ENCODE measurements around the gene PARVA.

PARVA gene

DNA sequence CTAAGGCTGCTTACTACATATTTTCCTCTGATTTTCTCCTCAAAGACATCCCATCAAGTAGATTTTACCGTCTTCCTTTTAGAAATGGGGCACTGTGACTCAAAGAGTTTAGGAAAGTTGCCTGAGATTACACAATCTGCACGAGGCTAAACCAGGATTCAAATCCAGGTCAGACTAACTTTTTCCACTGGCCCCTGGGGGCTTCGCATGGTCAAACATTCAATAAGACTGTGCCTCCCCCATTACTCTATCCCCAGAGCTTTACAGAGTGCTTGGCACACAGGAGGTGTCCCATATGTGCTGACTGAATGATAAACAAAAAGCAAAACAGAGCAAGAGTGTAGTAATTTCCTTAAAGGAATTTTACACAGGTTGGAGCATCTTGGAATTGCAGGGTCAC, 178.8 kb downstream of the PARVA start:
- Histone ChIP-seq H3K9me3 (replicated peaks in 1 of 11) (peaks cover 4 to 22% (median 14%) of the 10 kb centered on the region in 11 experiments; a peak in 20 of 22 replicates), H3K27me3 (no peaks in the 10 kb centered on the region), H3K9ac (no peak overlapping the region), H3K4me2 (no peak overlapping the region), H4K20me1 (no peaks in the 10 kb centered on the region), H3K36me3 (no peaks in the 10 kb centered on the region), H3K27ac (no peak overlapping the region), H3K4me1 (no peaks in the 10 kb centered on the region), H3K4me3 (no peak overlapping the region)
- 0 out of 22 replicates have a peak, but pooled peaks of 1 of the 11 experiments have one; percentile 27 for TF ChIP-seq Cebpa-rat (IDR thresholded peaks at IDR 0.05)

DNA sequence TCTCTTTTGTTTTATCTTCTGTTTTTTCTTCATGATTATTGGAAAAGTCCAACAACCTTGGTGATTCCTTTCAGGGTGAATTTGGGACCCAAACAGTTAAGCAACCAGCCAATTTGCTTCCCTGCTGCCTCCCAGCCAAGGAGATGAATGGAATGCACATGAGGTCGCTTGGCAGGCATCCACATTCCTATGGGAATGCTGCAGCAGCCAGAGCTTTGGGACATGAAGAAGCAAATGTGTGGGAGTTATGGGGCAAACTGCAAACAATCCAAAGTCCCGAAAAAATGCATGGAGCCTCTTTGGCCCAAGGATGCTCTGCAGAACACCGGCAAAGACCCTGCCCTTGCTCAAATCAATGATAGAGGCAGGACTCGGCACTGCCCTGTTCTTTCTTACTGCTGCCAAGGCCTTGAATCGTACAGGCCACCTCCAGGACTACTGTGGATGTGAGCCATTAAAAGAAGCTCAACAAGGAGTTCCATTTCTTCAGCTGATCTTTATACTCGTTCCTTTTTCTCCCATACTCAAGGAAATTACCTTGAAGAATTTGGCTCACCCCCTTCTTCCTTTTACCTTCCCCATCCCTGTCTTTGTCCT, 179.5 kb downstream of the PARVA start:
- H3K4me1 ChIP-seq, result no peaks in the 10 kb centered on the region
- H3K9me3 ChIP-seq (replicated peaks in 1 of 11), result peaks cover 4 to 22% (median 14%) of the 10 kb centered on the region in 11 experiments; a peak in 20 of 22 replicates
- no peaks in the 10 kb centered on the region for H3K27me3 ChIP-seq
- TF ChIP-seq Cebpa-rat (IDR thresholded peaks at IDR 0.05), result no peak
- no peak overlapping the region for H3K9ac ChIP-seq
- H3K4me3 ChIP-seq, result no peak overlapping the region
- H3K27ac ChIP-seq, result no peak overlapping the region
- H3K36me3 ChIP-seq, result no peaks in the 10 kb centered on the region
- H3K4me2 ChIP-seq, result no peak overlapping the region
- no peaks in the 10 kb centered on the region for H4K20me1 ChIP-seq

DNA sequence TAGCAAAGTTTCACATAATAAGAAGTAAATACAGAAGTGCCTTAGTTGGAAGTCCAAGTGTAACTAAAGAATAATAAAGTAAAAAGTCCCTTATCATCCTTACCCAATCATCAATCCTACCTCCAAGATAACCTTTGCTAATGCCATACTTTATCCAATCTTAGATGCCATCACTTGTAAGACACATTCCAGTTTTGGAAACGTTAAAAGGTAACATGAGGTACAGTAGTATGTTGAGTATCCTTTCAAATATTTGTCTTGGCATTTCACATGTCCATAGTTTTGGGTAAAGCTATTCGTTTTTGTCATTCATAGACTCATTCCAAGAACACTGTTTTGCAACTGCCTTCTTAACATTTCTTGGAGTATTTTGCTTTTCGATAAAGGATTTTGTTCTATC, 181.6 kb downstream of the PARVA start:
- Histone ChIP-seq H3K9ac (no peak overlapping the region), H3K4me3 (no peak overlapping the region), H3K27ac (no peak overlapping the region), H3K27me3 (no peaks in the 10 kb centered on the region), H3K9me3 (replicated peaks in 1 of 11) (peaks cover 0 to 13% (median 7%) of the 10 kb centered on the region in 11 experiments; a peak in 16 of 22 replicates), H3K36me3 (no peaks in the 10 kb centered on the region), H3K4me1 (no peaks in the 10 kb centered on the region), H3K4me2 (no peak overlapping the region), H4K20me1 (no peaks in the 10 kb centered on the region)
- no peak for TF ChIP-seq Cebpa-rat (IDR thresholded peaks at IDR 0.05)

DNA sequence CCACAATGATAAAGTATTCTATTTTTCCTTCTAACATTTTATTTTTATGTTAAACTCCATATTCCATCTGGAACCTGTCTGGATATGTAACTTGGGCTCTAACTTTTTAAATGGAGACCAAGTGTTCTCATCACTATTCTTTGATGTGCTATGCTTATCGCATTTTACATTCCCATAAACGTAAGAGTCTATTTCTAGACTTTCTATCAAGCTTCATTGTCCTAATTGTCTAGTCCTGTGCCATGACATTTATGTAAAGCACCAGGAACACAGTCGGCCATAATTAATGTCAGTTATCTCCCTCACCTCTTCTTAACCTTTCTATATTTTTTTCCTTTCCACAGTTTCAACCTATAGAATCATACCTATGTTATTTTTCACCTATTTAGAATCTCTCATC, 183.0 kb downstream of the PARVA start:
- TF ChIP-seq Cebpa-rat (IDR thresholded peaks at IDR 0.05), result no peak
- no peak overlapping the region for H3K9ac ChIP-seq
- no peak overlapping the region for H3K4me3 ChIP-seq

DNA sequence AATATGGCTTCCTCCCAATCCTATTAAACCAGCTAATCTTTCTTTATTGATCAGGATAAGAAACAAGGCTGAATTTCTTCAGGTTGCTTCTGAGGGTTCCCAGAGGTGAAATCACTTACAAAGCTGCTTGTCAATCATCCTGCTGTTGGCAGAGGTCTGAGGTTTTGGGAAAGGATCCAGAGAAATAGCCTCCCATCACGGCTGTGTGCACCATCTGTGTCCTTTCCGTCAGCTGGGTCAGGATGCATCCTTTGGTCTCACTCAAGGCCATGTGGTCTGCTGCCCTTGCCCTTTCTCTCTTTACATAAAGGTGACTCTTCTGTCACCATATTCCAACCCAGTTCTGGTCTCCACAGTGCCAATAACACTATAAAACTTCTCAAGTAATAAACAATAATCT, 183.5 kb downstream of the PARVA start:
- Histone ChIP-seq H3K4me1 (no peaks in the 10 kb centered on the region), H3K36me3 (no peaks in the 10 kb centered on the region), H3K4me3 (no peak overlapping the region), H4K20me1 (no peaks in the 10 kb centered on the region), H3K9me3 (replicated peaks in 1 of 11) (no peaks in the 10 kb centered on the region), H3K9ac (no peak overlapping the region), H3K27ac (no peak overlapping the region), H3K27me3 (no peaks in the 10 kb centered on the region), H3K4me2 (no peak overlapping the region)
- no peak for TF ChIP-seq Cebpa-rat (IDR thresholded peaks at IDR 0.05)

More for the DNA sequence above, 183.0 kb downstream of the PARVA start:
- Histone ChIP-seq H3K4me1 (no peaks in the 10 kb centered on the region), H3K9me3 (replicated peaks in 1 of 11) (no peaks in the 10 kb centered on the region), H3K27me3 (no peaks in the 10 kb centered on the region), H3K36me3 (no peaks in the 10 kb centered on the region), H3K4me2 (no peak overlapping the region), H4K20me1 (no peaks in the 10 kb centered on the region), H3K27ac (no peak overlapping the region)

DNA sequence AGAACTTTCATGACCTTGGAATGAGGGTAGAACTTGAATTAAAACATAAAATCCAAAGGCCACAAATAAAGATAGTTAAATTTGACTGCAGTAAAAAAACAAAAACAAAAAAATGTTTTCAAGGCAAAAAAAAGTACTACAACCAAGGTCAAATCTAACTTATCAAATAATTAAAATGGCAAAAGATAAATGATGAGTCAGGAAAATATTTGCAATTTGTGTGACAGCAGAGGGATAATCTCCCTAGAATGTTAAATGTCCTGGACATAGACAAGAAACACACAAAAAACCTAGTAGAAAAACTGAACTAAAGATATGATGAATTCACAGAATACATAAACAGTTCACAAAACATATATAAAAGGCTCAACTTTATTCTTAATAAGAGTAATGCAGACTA, 186.6 kb downstream of the PARVA start:
- peaks cover 9 to 15% (median 12%) of the 10 kb centered on the region in 11 experiments; a peak in 21 of 22 replicates for H3K9me3 ChIP-seq (replicated peaks in 1 of 11)
- H3K36me3 ChIP-seq, result no peaks in the 10 kb centered on the region
- no peaks in the 10 kb centered on the region for H4K20me1 ChIP-seq
- no peak for TF ChIP-seq Cebpa-rat (IDR thresholded peaks at IDR 0.05)
- no peaks in the 10 kb centered on the region for H3K4me1 ChIP-seq
- H3K27me3 ChIP-seq, result no peaks in the 10 kb centered on the region
- no peak overlapping the region for H3K4me2 ChIP-seq
- no peak overlapping the region for H3K27ac ChIP-seq
- H3K9ac ChIP-seq, result no peak overlapping the region
- no peak overlapping the region for H3K4me3 ChIP-seq

DNA sequence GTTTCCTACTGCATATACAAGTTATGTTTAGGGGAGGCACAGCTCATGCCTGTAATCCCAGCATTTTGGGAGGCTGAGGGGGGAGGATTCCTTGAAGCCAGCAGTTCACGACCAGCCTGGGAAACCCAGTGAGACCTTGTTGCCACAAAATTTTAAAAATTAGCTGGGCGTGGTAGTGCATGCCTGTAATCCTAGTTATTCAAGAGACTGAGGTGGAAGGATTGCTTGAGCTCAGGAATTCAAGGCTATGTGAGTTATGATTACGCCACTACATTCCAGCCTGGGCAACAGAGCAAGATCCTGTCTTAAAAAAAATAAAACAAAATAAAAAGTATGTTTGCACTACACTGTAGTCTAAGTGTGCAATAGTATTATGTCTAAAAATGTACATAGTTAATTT, 188.0 kb downstream of the PARVA start:
- Histone ChIP-seq H3K4me1 (no peaks in the 10 kb centered on the region), H3K9ac (no peak overlapping the region), H3K36me3 (no peaks in the 10 kb centered on the region), H4K20me1 (no peaks in the 10 kb centered on the region), H3K27me3 (no peaks in the 10 kb centered on the region), H3K27ac (no peak overlapping the region), H3K4me2 (no peak overlapping the region), H3K9me3 (replicated peaks in 1 of 11) (peaks cover 9 to 15% (median 12%) of the 10 kb centered on the region in 11 experiments; a peak in 21 of 22 replicates), H3K4me3 (no peak overlapping the region)
- TF ChIP-seq Cebpa-rat (IDR thresholded peaks at IDR 0.05), result no peak

DNA sequence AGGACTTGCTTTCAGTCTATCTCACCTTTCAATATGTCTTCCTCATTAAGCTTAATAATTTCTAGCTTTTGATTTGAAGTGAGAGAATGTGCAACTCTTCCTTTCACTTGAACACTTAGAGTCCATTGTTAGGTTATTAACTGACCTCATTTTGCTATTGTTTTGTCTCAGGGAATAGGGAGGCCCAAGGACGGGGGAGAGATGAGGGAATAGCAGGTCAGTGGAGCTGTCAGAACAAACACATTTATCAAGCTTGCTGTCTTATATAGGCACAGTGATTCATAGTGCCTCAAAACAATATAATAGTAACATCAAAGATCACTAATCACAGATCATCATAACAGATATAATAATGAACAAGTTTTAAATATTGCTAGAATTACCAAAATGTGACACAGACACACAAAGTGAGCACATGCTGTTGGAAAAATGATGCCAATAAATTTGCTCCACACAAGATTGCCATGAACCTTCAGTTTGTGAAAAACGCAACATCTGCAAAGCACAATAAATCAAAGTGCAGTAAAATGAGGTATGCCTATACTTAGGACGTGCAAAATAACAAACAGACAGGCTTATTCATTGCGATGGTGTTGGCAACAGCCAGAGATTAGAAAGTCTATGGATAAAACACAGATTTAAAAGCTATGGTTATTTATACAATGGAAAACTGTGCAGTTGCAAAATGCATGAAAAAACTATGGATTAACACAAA, 190.5 kb downstream of the PARVA start:
- peaks cover 9 to 19% (median 12%) of the 10 kb centered on the region in 11 experiments; a peak in 21 of 22 replicates for H3K9me3 ChIP-seq (replicated peaks in 1 of 11)
- no peak overlapping the region for H3K27ac ChIP-seq
- H3K27me3 ChIP-seq, result no peaks in the 10 kb centered on the region
- H3K4me1 ChIP-seq, result no peaks in the 10 kb centered on the region
- no peaks in the 10 kb centered on the region for H3K36me3 ChIP-seq
- no peak overlapping the region for H3K4me3 ChIP-seq
- no peaks in the 10 kb centered on the region for H4K20me1 ChIP-seq
- no peak overlapping the region for H3K4me2 ChIP-seq
- no peak overlapping the region for H3K9ac ChIP-seq
- no peak for TF ChIP-seq Cebpa-rat (IDR thresholded peaks at IDR 0.05)

DNA sequence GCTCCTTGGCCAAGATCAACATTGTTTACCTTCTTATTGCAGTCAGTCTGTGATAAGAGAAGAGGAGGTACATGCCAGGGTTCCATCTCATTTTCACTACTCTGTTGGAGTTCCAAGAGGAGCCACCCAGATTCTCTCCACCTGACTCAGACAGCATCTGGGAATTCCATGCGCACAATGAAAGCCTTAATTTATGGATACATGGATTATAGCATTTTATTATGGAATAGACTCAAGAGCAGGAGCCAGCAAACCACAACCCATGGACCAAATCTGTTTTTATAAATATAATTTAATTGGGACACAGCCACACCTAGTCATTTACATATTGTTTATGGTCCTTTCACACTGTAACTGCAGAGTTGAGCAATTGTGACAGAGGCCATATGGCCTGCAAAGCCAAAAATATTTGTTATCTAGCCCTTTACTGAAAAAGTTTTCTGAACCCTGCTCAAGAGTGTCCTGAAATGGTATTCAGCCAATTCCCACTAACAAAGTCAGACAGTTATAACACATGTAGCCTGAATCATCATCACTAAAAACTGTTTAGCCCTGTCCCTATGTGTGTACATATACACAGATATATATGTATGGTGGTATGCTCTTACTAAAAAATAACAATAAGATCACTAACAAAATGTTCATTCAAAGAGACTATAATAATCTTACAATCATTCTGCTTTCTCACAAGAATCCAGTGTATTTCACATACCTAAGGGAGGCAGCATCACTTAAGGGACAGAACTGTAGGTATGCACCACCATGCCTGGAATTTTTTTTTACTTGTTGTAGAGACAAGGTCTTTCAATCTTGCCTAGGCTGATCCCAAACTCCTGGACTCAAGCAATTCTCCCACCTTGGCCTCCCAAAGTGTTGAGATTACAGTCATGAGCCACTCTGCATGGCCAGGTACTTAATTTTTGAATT, 192.4 kb downstream of the PARVA start:
- H3K9ac ChIP-seq, result no peak overlapping the region
- no peaks in the 10 kb centered on the region for H4K20me1 ChIP-seq
- H3K4me3 ChIP-seq, result no peak overlapping the region
- no peaks in the 10 kb centered on the region for H3K4me1 ChIP-seq
- peaks cover 9 to 19% (median 12%) of the 10 kb centered on the region in 11 experiments; a peak in 21 of 22 replicates for H3K9me3 ChIP-seq (replicated peaks in 1 of 11)
- no peaks in the 10 kb centered on the region for H3K36me3 ChIP-seq
- H3K4me2 ChIP-seq, result no peak overlapping the region
- H3K27me3 ChIP-seq, result no peaks in the 10 kb centered on the region
- H3K27ac ChIP-seq, result no peak overlapping the region
- TF ChIP-seq Cebpa-rat (IDR thresholded peaks at IDR 0.05), result no peak
